H7 (cell line): ENCODE results near the gene GLIPR1. TPM values are rescaled to one million over a fixed set of nuclear protein-coding genes. Genes with fewer than 3 reads are reported as not detected.
"Not testable (repeated sequence)": the region's sequence is repeated elsewhere in the genome, so short reads cannot be mapped to it uniquely, and the experiment has no call there.

Experiments used
- DNase-seq: peaks from one replicate; pipeline ENCODE4 v3.0.0; 2012
- H3K27me3 ChIP-seq: 2 replicates; pipeline ENCODE4 v1.6.0; 2011; ENCODE audit warnings: mild to moderate bottlenecking, low read length; ENCODE audit not compliant: control insufficient read depth, insufficient read depth
- H3K36me3 ChIP-seq: replicated peaks from 2 replicates; pipeline ENCODE4 v1.5.1; 2011; ENCODE audit warnings: low read length; ENCODE audit not compliant: control insufficient read depth, insufficient read depth
- H3K4me3 ChIP-seq: 2 replicates; pipeline ENCODE4 v1.5.1; 2011; ENCODE audit warnings: low read depth, mild to moderate bottlenecking, control low read depth, low read length, moderate library complexity; ENCODE audit not compliant: insufficient read depth
- total RNA-seq: library from RNA; depleted of rRNA; stranded (reverse); fragments of >200 nt; shearing (Covaris generic); gene quantifications from 2 replicates; pipeline ENCODE4 v1.2.3, GENCODE V29; 2014; rRNA removed

The GLIPR1 gene
- 0.21 and 0.52 TPM in 2 replicates for total RNA-seq

DNA sequence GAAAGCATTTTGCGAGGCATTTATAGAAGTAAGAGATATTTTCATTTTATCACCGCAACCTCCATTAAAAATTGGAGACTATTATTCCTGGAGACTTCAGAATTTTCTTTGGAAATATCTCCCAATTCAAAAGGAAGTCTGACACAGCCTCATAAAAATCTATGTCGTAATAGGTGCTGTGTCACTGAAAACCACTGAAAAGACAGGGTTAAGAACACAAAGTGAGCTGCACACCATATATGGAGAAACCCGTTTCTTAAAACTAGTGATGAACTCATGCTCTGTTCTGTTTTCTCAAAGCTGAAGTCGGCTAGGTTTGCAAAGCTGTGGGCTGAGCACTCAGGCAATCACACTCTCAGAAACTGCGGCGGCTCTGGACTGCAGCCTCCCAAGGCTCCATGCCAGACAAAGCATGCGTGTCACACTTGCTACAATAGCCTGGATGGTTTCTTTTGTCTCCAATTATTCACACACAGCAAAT is at the start of gene GLIPR1:
Gene GLIPR1, plus strand, starts transcription at position 287 of the 481 bp plus-strand sequence. Its CDS starts 126 bp downstream, at position 413.
- no peaks in the 10 kb centered on the region for H3K27me3 ChIP-seq
- no peak for DNase-seq
- H3K36me3 ChIP-seq: no peaks in the 10 kb centered on the region
- H3K4me3 ChIP-seq: no peak within 1 kb of the TSS

GRCh38 chr12:75432924-75433323 is 47.6 kb upstream of the GLIPR1 start:
- H3K4me3 ChIP-seq: no peak overlapping the region
- no peaks in the 10 kb centered on the region for H3K27me3 ChIP-seq
- H3K36me3 ChIP-seq: no peaks in the 10 kb centered on the region; the same call in none of the 2 replicates
- DNase-seq: no peak

- no peak for DNase-seq
- H3K27me3 ChIP-seq: no peaks in the 10 kb centered on the region
- no peaks in the 10 kb centered on the region for H3K36me3 ChIP-seq
- H3K4me3 ChIP-seq: no peak overlapping the region
Observed at GRCh38 chr12:75437564-75437963, 43.0 kb upstream of the GLIPR1 start.

GRCh38 chr12:75438059-75438754 is 42.3 kb upstream of the GLIPR1 start:
- no peak overlapping the region for H3K4me3 ChIP-seq
- no peaks in the 10 kb centered on the region for H3K27me3 ChIP-seq
- DNase-seq: no peak
- H3K36me3 ChIP-seq: no peaks in the 10 kb centered on the region

GRCh38 chr12:75439048-75439447 is 41.5 kb upstream of the GLIPR1 start:
- Histone ChIP-seq H3K36me3 (no peaks in the 10 kb centered on the region), H3K4me3 (no peak overlapping the region), H3K27me3 (no peaks in the 10 kb centered on the region)
- DNase-seq: no peak

DNA sequence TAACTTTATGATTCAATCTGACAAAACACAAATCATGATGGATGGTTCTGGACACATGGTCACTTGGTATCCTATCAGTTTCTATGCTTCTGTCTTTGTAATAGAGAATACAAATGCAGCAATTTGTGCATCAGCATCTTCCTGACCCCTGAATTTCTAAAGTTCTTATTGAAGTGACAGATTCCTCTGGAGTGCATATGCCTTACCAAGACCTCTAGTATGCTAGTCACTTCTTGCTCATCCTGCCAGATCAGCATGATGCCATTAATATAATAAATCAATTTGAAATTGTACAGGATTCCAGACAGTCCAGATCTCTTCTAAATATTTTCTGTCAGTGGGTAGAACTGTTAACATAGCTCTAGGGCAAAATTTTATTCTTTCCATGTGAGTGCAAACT is 40.6 kb upstream of the GLIPR1 start:
- Histone ChIP-seq H3K27me3 (no peaks in the 10 kb centered on the region), H3K4me3 (no peak overlapping the region)
- no peak for DNase-seq

GRCh38 chr12:75441687-75442449 is 38.7 kb upstream of the GLIPR1 start:
- H3K36me3 ChIP-seq, H3K27me3 ChIP-seq, DNase-seq, H3K4me3 ChIP-seq: not testable (repeated sequence)

More for the DNA sequence above, 40.6 kb upstream of the GLIPR1 start:
- H3K36me3 ChIP-seq: no peaks in the 10 kb centered on the region

DNA sequence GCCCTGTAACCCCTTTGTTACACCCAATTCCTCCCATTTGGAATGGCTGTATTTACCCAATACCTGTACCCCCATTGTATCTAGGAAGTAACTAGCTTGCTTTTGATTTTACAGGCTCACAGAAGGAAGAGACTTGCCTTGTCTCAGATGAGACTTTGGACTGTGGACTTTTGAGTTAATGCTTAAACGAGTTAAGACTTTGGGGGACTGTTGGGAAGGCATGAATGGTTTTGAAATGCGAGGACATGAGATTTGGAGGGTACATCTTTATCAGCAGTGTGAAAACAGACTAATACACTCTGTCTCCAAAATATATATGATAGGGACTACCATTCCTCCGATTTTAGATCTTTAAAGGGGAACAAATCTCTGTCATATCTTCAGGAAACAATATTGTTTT is 38.1 kb upstream of the GLIPR1 start:
- not testable (repeated sequence) for H3K36me3 ChIP-seq

DNA sequence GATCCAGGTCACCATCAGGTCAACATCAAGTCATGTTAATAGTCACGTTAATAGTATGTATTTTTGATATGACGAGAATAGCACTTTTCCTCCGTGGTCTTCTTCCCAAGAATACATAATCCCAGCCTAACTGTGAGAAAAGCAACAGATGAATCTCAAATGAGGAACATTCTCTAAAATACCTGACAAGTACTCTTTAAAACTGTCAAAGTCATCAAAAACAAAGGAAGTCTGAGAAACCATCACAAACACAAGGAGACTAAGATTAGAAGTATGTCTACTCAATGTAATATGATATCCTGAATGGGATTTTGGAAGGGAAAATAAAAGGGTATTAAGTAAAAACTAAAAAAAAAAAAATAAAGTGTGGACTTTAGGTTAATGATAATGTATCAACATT is 36.8 kb upstream of the GLIPR1 start:
- Histone ChIP-seq H3K36me3 (no peaks in the 10 kb centered on the region), H3K27me3 (no peaks in the 10 kb centered on the region), H3K4me3 (no peak overlapping the region)
- DNase-seq: no peak

More for the DNA sequence above, 38.1 kb upstream of the GLIPR1 start:
- H3K27me3 ChIP-seq, DNase-seq, H3K4me3 ChIP-seq: not testable (repeated sequence)

- H3K4me3 ChIP-seq: no peak overlapping the region
- DNase-seq: no peak
- no peaks in the 10 kb centered on the region for H3K27me3 ChIP-seq
Observed at GRCh38 chr12:75444429-75445136, 36.0 kb upstream of the GLIPR1 start.

DNA sequence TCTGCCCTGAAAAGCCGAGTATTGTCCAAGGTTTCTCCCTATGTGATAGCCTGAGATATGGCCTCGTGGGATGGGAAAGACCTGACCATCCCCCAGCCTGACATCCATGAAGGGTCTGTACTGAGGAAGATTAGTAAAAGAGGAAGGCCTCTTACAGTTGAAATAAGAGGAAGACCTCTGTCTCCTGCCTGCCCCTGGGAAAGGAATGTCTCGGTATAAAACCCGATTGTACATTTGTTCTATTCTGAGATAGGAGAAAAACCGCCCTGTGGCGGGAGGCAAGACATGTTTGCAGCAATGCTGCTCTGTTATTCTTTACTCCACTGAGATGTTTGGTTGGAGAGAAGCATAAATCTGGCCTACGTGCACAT is 35.4 kb upstream of the GLIPR1 start:
- not testable (repeated sequence) for H3K36me3 ChIP-seq, H3K4me3 ChIP-seq, DNase-seq, H3K27me3 ChIP-seq

More at GRCh38 chr12:75444429-75445136, 36.0 kb upstream of the GLIPR1 start:
- H3K36me3 ChIP-seq: no peaks in the 10 kb centered on the region

DNA sequence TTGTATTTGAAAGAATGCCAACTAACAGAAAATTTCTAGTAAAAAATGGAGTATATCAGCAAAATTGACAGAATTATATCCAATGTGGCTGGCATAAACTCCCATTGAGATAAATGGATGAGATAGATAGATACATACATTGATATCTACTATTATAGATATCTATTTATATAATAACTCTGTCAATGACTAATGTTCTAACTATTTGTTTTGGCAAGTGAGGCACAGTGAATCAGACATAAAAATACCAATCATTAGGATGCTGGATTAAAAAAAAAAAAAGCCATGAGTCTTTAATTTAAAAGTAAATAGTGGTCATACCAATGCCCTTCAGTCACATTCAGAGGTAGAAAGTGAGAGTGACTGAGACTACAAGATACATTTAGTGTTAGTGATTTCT is 33.7 kb upstream of the GLIPR1 start:
- no peaks in the 10 kb centered on the region for H3K27me3 ChIP-seq
- no peak for DNase-seq
- no peaks in the 10 kb centered on the region for H3K36me3 ChIP-seq
- no peak overlapping the region for H3K4me3 ChIP-seq

- H3K36me3 ChIP-seq: no peaks in the 10 kb centered on the region
- no peaks in the 10 kb centered on the region for H3K27me3 ChIP-seq
- DNase-seq: no peak
- H3K4me3 ChIP-seq: no peak overlapping the region
Observed at GRCh38 chr12:75447691-75448393, 32.7 kb upstream of the GLIPR1 start.

DNA sequence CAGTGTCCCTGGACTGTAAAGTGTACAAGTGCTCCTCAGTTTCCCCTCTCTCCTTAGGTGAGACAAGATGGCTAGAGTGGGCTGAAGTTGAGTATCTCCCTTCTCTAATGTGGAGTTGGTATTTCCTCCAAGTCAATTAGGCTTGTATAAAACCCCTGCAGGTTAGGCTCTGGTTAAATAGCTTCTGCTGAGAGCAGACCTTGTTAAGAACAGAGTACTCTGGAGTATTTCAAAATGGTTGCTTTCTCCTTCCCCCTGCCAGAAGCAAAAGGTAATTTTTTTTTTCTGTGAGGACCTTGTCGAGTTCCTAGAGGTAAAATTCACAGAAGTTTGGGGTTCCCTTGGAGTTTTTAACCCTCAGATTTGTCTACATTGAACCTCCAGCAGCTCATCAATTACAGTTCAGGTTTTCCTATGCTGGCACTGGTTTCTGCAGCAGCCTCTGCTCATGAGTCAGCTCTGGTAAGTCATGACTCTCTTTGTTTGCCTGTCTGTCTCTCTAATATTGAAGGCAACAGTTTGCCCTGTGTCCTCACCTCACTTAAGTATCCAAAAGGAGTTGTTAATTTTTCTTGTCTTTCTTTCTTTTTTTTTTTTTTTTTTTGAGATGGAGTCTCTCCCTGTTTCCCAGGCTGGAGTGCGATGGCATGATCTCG is 27.8 kb upstream of the GLIPR1 start:
- Histone ChIP-seq H3K27me3 (no peaks in the 10 kb centered on the region), H3K4me3 (no peak overlapping the region), H3K36me3 (no peaks in the 10 kb centered on the region)
- no peak for DNase-seq
